HepG2 (cell line): Measurements from ENCODE around the gene SCN9A. TPM values are rescaled to one million over a fixed set of nuclear protein-coding genes. Genes with fewer than 3 reads are reported as not detected.
A peak's percentile ranks its signal among the peaks of the same experiment; 100 is the strongest.

Experiments
- DDIT3 ChIP-seq: sonication (generic); formaldehyde crosslinking; IDR thresholded peaks from 2 replicates; pipeline ENCODE4 v1.4.0; 2020; ENCODE audit warnings: mild to moderate bottlenecking, missing genetic modification reagents
- GFI1 ChIP-seq: sonication (generic); formaldehyde crosslinking; IDR thresholded peaks from 2 replicates; pipeline ENCODE4 v1.5.0; 2020; ENCODE audit warnings: missing genetic modification reagents, mild to moderate bottlenecking, borderline replicate concordance
- HNF1A ChIP-seq, 2 experiments: sonication (generic) in 1 of 2; formaldehyde crosslinking in 1 of 2; IDR thresholded peaks; 2 replicates each; pipeline versions ENCODE4 v1.4.0 to v1.6.1; 2016 to 2020; ENCODE audit warnings: borderline replicate concordance in 1 of 2, low read depth in 1 of 2, mild to moderate bottlenecking in 1 of 2, missing genetic modification reagents in 1 of 2
- HNRNPK ChIP-seq: fragments of 200-400 bp; formaldehyde crosslinking; IDR thresholded peaks from 2 replicates; pipeline ENCODE4 v1.6.1; 2018; ENCODE audit warnings: low read length, low read depth, moderate library complexity, mild to moderate bottlenecking; ENCODE audit not compliant: poor library complexity, severe bottlenecking
- MAFG ChIP-seq: sonication (generic); formaldehyde crosslinking; IDR thresholded peaks from 2 replicates; pipeline ENCODE4 v1.5.1; 2020; ENCODE audit warnings: mild to moderate bottlenecking, missing genetic modification reagents
- MEIS1 ChIP-seq: sonication (generic); formaldehyde crosslinking; IDR thresholded peaks from 2 replicates; pipeline ENCODE4 v1.9.0; 2021; ENCODE audit warnings: mild to moderate bottlenecking, missing genetic modification reagents, moderate library complexity, borderline replicate concordance
- POGK ChIP-seq: sonication (generic); formaldehyde crosslinking; conservative IDR thresholded peaks from 2 replicates; pipeline ENCODE4 v1.8.0; 2022; ENCODE audit warnings: mild to moderate bottlenecking, moderate library complexity, missing genetic modification reagents
- PREB ChIP-seq: sonication (generic); formaldehyde crosslinking; IDR thresholded peaks from 2 replicates; pipeline ENCODE4 v1.4.0; 2020; ENCODE audit warnings: missing genetic modification reagents
- SETDB1 ChIP-seq: sonication (generic); formaldehyde crosslinking; IDR thresholded peaks from 2 replicates; pipeline ENCODE4 v1.5.1; 2020; ENCODE audit warnings: missing genetic modification reagents, mild to moderate bottlenecking, borderline replicate concordance
- TBX3 ChIP-seq: fragments of 450-650 bp; IDR thresholded peaks from 2 replicates; pipeline ENCODE4 v1.6.1; 2017; ENCODE audit warnings: antibody characterized with exemption, mild to moderate bottlenecking, inconsistent platforms, borderline replicate concordance
- ZHX1 ChIP-seq: sonication (generic); formaldehyde crosslinking; IDR thresholded peaks from 2 replicates; pipeline ENCODE4 v1.8.1; 2022; ENCODE audit warnings: low read depth, mild to moderate bottlenecking, missing genetic modification reagents
- ZNF264 ChIP-seq: sonication (generic); formaldehyde crosslinking; IDR thresholded peaks from 2 replicates; pipeline ENCODE4 v1.4.0; 2020; ENCODE audit warnings: missing genetic modification reagents
- ZNF33A ChIP-seq: sonication (generic); formaldehyde crosslinking; IDR thresholded peaks from 2 replicates; pipeline ENCODE4 v1.5.1; 2020; ENCODE audit warnings: missing genetic modification reagents, mild to moderate bottlenecking, moderate library complexity, borderline replicate concordance
- ZXDC ChIP-seq: sonication (generic); formaldehyde crosslinking; IDR thresholded peaks from 2 replicates; pipeline ENCODE4 v1.5.0; 2020; ENCODE audit warnings: mild to moderate bottlenecking, missing genetic modification reagents
- polyA plus RNA-seq, 8 experiments: library from polyadenylated mRNA; depleted of rRNA in 3 of 8; stranded (reverse) in 7 of 8; unstranded in 1 of 8; fragments of >200 nt; fragmentation: Illumina TruSeq in 4 of 8; extraction: Trizol in 4 of 8; gene quantifications; 2 replicates each; pipeline versions ENCODE4 v1.2.1 to v1.2.3, GENCODE V29; 2011 to 2016; ENCODE audit warnings: low read depth in 4 of 8, missing spikeins in 1 of 8, mixed read lengths in 1 of 8; ENCODE audit not compliant: insufficient read depth in 1 of 8
- total RNA-seq, 5 experiments: library from RNA; depleted of rRNA; stranded (reverse); fragments of >200 nt; fragmentation: Illumina TruSeq; extraction: Trizol; gene quantifications; 2 replicates each; pipeline ENCODE4 v1.2.3, GENCODE V29; 2016; ENCODE audit warnings: low read depth in 1 of 5

SCN9A gene
- total and polyA plus RNA-seq, 2 of the 13 experiments (the other 11 are each of a cell fraction or from before 2014, with no cell fraction given): 15.3 to 24.3 TPM

GRCh38 chr2:166230024-166230723 lies 145.6 kb downstream of the SCN9A start (continued):
- TF ChIP-seq ZXDC (CRISPR knock-in tag): no peak
- TF ChIP-seq TBX3: no peak; the same call in 1 of the 2 replicates
- no peak for TF ChIP-seq HNRNPK
- peak; percentile 89 for TF ChIP-seq HNF1A (IDR thresholded peaks at IDR 0.05; ENCODE audit: low read depth)
- TF ChIP-seq HNF1A (CRISPR knock-in tag; IDR thresholded peaks at IDR 0.05; ENCODE audit: borderline replicate concordance): peak; percentile 96
- TF ChIP-seq ZNF264 (CRISPR knock-in tag): peak; percentile 79
- no peak for TF ChIP-seq DDIT3 (CRISPR knock-in tag)
- no peak for TF ChIP-seq PREB (CRISPR knock-in tag)
- TF ChIP-seq SETDB1 (CRISPR knock-in tag): no peak
- TF ChIP-seq POGK (CRISPR knock-in tag): peak; percentile 58
- TF ChIP-seq MAFG (CRISPR knock-in tag): no peak
- TF ChIP-seq ZHX1 (CRISPR knock-in tag): no peak
- peak; percentile 91 for TF ChIP-seq GFI1 (CRISPR knock-in tag)
- no peak for TF ChIP-seq ZNF33A (CRISPR knock-in tag)
- TF ChIP-seq MEIS1 (CRISPR knock-in tag): no peak; the same call in 1 of the 2 replicates
